ENCODE results near the gene ADK. TPM values are rescaled to one million over a fixed set of nuclear protein-coding genes. Genes with fewer than 3 reads are reported as not detected.

The ADK gene
- total RNA-seq, 1 experiment from 2014 or later = 66.6 TPM

GRCh38 chr10:74645692-74646091, 494.7 kb downstream of the ADK start:
- H3K27ac Mint-ChIP-seq (ENCODE audit: unreplicated experiment) = no peak overlapping the region
- CTCF ChIA-PET = no interaction called here
- intact Hi-C loops (cut with micrococcal nuclease; ENCODE audit: unreplicated experiment) = no loop called here
- H3K9me3 Mint-ChIP-seq (ENCODE audit: low read depth, unreplicated experiment) = no peaks in the 10 kb centered on the region
- no peaks in the 10 kb centered on the region for H3K27me3 Mint-ChIP-seq (ENCODE audit: unreplicated experiment)
- H3K4me1 Mint-ChIP-seq (ENCODE audit: low read depth, unreplicated experiment) = no peaks in the 10 kb centered on the region
- no peak for DNase-seq
- BruUV-seq (replicated peaks) = no TSS peak
- TF ChIP-seq CTCF (IDR thresholded peaks at IDR 0.05; ENCODE audit: unreplicated experiment) = no peak
- H3K4me3 Mint-ChIP-seq (ENCODE audit: low read depth, unreplicated experiment) = no peak overlapping the region
- H3K36me3 Mint-ChIP-seq (ENCODE audit: insufficient read depth, unreplicated experiment) = no peaks in the 10 kb centered on the region

GRCh38 chr10:74650613-74651012, 499.6 kb downstream of the ADK start:
- TF ChIP-seq CTCF (IDR thresholded peaks at IDR 0.05; ENCODE audit: unreplicated experiment) = no peak
- Mint-ChIP-seq H3K4me1 (ENCODE audit: low read depth, unreplicated experiment) (no peaks in the 10 kb centered on the region), H3K27me3 (ENCODE audit: unreplicated experiment) (no peaks in the 10 kb centered on the region), H3K36me3 (ENCODE audit: insufficient read depth, unreplicated experiment) (no peaks in the 10 kb centered on the region), H3K4me3 (ENCODE audit: low read depth, unreplicated experiment) (no peak overlapping the region), H3K9me3 (ENCODE audit: low read depth, unreplicated experiment) (no peaks in the 10 kb centered on the region), H3K27ac (ENCODE audit: unreplicated experiment) (no peak overlapping the region)
- intact Hi-C loops (cut with micrococcal nuclease; ENCODE audit: unreplicated experiment) = no loop called here
- BruUV-seq (replicated peaks) = no TSS peak
- CTCF ChIA-PET = no interaction called here
- no peak for DNase-seq

- Mint-ChIP-seq H3K27ac (ENCODE audit: unreplicated experiment) (no peak overlapping the region), H3K4me3 (ENCODE audit: low read depth, unreplicated experiment) (no peak overlapping the region), H3K9me3 (ENCODE audit: low read depth, unreplicated experiment) (no peaks in the 10 kb centered on the region), H3K36me3 (ENCODE audit: insufficient read depth, unreplicated experiment) (peaks cover 5% of the 10 kb centered on the region), H3K4me1 (ENCODE audit: low read depth, unreplicated experiment) (no peaks in the 10 kb centered on the region), H3K27me3 (ENCODE audit: unreplicated experiment) (no peaks in the 10 kb centered on the region)
- CTCF ChIA-PET = no interaction called here
- BruUV-seq (replicated peaks) = no TSS peak
- TF ChIP-seq CTCF (IDR thresholded peaks at IDR 0.05; ENCODE audit: unreplicated experiment) = no peak
- intact Hi-C loops (cut with micrococcal nuclease; ENCODE audit: unreplicated experiment) = no loop called here
- DNase-seq = no peak
These were observed 500.5 kb downstream of the ADK start for GRCh38 chr10:74651565-74651964.

- intact Hi-C loops (cut with micrococcal nuclease; ENCODE audit: unreplicated experiment) = no loop called here
- H3K4me3 Mint-ChIP-seq (ENCODE audit: low read depth, unreplicated experiment) = no peak overlapping the region
- H3K9me3 Mint-ChIP-seq (ENCODE audit: low read depth, unreplicated experiment) = no peaks in the 10 kb centered on the region
- H3K36me3 Mint-ChIP-seq (ENCODE audit: insufficient read depth, unreplicated experiment) = peaks cover 5% of the 10 kb centered on the region
- BruUV-seq (replicated peaks) = no TSS peak
- CTCF ChIA-PET = interaction anchor here (0.7 kb wide), 1 partner anchor 55 kb away, joined by 3 read pairs; no protein-coding TSS in a partner anchor
- H3K27ac Mint-ChIP-seq (ENCODE audit: unreplicated experiment) = no peak overlapping the region
- TF ChIP-seq CTCF (IDR thresholded peaks at IDR 0.05; ENCODE audit: unreplicated experiment) = no peak
- H3K4me1 Mint-ChIP-seq (ENCODE audit: low read depth, unreplicated experiment) = no peaks in the 10 kb centered on the region
- DNase-seq = no peak
- H3K27me3 Mint-ChIP-seq (ENCODE audit: unreplicated experiment) = no peaks in the 10 kb centered on the region
These were observed 501.6 kb downstream of the ADK start for GRCh38 chr10:74652664-74653063.
